Measurements from ENCODE around the gene KDM4C.
"Not testable (repeated sequence)": the region's sequence is repeated elsewhere in the genome, so short reads cannot be mapped to it uniquely, and the experiment has no call there.

KDM4C gene

DNA sequence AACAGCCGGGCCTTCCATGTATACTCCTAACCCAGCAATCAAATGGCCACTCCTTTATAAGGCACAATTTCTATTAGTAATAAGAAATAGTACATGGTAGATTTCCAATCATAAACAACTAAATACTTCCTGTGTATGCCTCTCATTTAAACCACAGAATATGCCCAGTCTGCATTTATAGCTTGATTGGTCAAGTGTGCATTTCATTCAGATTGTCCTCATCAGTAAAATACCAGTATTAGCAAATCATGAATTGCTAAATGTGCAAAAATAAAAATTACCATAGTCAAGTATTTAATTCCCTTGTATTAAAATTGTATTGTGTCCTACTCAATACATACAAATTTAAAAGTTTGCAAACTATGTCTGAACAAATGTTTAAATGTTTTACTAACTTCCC is 406.2 kb downstream of the KDM4C start:
- DNase-seq (ENCODE audit: low read depth in 1 of 2, low spot score in 1 of 2): no peak

DNA sequence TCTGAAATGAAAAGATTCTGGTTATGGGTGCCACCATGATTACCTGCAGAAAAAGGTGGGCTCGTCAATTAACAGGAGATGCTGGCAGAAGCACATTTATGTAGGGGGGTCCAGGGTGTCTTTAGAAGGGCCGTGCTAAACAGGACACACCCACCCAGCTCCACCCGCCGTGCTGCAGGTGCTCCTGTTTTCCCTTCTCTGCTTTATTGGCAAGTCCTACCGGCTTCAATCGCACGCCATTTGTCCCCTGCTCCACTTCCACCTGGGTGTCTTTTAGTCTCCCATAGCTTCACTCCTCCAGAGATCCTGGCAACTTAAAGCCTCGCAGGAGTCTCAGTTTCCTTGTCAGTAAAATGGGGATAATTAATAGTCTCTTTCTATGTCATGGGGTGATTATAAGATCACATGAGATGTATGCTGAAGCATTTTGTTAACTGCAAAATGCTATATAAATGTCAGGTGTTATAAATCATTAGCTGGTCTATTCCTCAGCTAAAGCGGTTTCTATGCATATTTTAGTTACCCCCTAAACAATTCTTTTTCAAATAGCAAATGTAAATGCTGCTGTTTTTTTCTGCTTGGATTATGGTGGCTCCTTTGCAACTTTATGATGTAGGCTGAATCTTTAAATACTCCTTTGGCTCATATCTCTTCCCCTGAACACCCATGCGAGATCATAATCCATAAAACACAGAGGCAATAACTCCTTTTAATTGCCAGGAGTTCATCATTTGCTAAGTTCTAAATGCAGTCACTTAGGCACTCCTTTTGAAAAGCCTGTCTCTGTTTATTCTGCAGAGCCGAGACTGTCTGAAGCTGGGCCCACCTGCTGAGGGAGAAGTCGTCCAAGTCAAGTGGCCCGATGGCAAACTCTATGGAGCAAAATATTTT is 406.9 kb downstream of the KDM4C start:
- no peak for DNase-seq (ENCODE audit: low read depth in 1 of 2, low spot score in 1 of 2)

DNA sequence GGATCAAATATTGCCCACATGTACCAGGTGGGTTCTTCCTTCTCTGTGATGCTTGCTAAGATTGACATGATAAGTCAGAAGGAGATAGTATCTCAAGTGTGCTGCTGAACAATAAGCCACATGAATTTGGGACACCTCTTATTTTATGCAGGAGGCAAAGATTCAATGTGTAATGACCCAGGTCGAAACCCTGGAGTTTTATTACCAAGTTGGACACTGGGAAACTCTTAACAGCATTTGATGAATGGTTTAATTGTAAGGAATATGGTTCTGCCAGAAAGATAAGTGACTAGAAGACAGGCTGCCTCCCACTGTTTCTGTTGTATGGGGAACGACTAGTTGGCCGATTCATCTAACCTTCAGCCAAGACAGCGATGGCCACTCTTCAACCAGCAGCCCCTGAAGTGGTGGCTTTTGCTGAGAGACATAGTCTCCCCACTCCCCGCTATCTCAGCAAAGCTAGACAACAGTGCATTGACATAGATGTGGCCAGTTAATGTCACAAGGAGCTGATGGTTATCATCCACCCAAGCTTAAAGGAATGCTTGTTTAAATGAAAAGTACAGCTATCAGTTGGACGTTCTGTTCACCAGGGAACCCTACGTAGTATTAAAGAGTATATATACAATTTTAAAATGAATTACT is 407.7 kb downstream of the KDM4C start:
- DNase-seq (ENCODE audit: low read depth in 1 of 2, low spot score in 1 of 2): no peak

DNA sequence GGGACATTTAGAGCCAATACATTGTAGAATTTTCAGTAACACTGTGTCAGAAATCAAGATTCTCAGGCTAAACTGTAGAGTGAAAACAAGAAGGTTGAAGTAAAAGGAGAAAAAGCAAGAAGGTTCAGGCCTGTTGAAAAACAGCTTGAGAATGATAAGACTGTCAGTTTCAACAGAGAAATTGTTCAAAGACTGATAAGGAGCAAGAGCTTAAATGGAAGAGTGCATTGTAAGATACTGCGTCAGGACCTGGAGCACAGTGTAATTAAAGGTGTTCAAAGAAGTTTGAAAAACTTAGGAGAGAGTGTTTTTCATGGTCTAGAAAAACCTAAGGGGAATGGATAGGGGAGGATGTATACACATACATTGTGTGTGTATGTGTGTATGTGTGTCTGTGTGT is 408.3 kb downstream of the KDM4C start:
- DNase-seq (ENCODE audit: low read depth in 1 of 2, low spot score in 1 of 2): no peak

DNA sequence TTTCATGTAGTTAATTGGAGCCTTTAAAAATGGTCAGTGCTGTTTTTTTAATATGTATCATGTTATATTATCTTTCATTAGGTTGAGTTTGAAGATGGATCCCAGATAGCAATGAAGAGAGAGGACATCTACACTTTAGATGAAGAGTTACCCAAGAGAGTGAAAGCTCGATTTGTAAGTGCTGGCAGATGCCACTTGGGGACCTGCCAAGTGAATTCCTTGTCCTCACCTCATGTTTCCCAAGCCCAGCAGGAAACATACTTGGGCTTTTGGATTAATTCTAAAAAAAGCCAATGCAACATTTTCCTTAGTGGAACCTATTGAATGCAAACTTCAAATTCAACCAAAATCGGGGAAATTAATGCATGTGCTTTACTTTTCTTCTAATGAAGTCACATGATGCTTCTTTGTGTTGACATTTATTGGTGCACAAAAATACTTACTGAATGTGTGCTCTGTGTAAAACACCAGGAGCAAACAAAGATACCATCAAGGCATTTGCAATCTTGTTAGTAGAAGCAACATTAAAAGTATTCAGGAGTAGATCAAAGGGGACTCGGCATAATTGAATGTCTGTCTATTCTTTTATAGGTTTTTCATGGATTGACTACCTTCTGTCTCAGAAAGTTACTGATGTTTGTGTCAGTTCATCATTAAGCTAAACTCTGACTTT is 412.1 kb downstream of the KDM4C start:
- no peak for DNase-seq (ENCODE audit: low read depth in 1 of 2, low spot score in 1 of 2)

DNA sequence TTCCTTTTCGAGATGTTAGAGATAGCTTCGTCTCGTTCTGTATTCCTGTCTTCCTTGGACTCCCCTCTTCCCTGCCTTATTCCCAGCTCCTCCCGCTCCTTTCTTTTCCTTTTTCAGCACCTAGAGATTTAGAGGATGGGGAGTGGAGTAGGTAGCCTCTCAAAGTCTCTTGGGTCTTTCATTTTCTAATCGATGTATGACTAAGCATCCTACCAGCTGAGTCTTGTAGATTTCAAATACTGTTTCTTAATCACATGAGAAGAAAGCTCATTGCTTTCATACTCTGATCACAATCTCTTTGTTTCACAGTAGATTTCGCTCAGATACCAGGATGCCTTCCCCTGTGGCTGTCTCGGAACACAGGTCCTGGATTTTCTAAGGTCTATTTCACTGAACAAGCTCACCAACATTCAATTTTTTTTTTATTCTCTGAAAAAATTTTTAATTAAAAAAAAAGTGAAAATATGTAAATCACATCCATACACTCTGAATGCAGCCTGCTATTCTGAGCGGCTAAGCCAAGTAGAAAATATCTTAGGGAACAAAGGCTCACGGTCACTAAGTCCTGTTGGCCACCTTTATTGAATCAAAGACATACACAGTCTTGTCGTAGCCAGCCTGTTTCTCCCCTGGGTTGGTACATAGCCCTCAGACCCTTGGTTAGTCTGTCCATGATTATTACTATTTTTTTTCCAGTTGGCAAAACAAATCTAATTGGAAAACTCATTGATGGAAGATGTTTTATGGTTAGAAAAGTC is 413.8 kb downstream of the KDM4C start:
- DNase-seq (ENCODE audit: low read depth in 1 of 2, low spot score in 1 of 2): no peak

DNA sequence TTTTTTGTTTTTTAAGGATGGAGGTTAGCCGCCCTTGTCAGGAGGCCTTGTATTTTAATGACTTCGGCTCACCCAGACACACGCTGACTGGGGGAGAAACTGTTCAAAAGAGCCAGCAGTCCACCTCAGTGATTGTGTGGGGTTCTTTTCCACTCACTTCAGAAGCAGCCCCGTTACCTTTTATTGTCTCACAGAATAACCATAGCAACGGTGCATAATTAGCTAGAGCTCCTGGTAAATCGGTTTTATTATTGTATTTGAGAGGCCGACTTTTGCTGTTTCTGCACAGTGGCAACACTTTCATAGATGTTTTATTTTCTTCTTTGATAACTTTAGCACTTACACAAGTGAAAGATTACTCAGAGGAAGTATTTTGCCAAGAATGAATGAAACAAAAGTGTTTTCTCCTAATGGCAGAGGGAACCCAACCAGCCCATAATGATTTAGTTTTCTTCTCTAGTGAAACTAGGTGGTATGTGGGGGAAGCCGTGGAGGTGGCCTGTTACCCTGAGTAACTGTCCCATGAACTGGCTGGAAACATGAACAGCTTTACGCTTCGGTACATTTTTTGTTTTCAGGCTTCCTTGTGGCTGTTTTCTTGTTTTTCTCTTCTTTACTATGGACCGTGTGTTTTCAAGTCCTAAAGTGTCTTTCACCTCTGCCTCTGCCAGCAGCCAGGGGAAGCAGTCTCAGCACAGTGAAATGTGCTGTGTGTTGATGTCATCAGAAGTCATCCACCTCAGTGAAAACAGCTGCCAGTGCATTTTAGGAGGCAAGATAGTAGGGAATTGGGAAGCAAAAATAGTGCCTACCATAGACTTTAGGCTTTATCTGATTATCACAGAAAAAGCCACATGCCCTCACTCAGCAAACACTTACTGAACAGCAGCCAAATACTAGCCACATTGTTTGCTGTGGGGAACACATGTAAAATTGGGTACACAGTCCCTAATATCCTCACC is 414.7 kb downstream of the KDM4C start:
- DNase-seq (ENCODE audit: low read depth in 1 of 2, low spot score in 1 of 2): no peak

DNA sequence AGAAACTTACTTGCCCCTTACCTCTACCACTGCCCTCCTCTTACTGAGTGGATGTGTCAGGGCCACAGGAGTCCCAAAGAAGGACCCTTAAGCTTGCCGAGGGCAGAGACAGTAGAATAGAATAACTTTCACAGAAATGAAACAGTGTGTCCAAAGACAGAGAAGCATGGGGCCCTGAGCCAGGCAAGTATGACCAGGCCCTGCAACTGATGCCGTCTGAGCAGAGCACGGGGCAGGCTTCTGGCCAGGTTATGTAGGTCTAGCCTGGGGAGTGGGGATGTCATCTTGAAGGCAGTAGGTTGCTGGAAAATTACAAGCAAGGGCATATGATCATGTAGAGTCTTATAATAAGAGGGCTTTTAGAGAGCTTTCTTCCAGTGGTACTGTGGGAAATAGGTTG is 415.4 kb downstream of the KDM4C start:
- no peak for DNase-seq (ENCODE audit: low read depth in 1 of 2, low spot score in 1 of 2)

DNA sequence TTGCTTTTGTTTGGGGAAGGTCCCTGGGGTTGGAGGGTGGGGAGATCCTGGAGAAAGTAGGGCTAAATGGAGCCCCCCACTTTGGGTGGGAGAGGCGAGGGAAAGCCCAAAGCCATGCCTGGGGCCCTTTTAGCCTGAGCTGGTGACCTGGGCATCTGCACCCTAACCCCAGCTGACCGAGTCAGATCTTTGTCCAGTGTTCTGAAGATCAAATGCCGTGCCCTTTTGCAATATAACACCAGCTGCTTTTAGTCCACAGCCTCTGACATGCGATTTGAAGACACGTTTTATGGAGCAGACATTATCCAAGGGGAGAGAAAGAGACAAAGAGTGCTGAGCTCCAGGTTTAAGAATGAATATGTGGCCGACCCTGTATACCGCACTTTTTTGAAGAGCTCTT is 416.5 kb downstream of the KDM4C start:
- no peak for DNase-seq (ENCODE audit: low read depth in 1 of 2, low spot score in 1 of 2)

DNA sequence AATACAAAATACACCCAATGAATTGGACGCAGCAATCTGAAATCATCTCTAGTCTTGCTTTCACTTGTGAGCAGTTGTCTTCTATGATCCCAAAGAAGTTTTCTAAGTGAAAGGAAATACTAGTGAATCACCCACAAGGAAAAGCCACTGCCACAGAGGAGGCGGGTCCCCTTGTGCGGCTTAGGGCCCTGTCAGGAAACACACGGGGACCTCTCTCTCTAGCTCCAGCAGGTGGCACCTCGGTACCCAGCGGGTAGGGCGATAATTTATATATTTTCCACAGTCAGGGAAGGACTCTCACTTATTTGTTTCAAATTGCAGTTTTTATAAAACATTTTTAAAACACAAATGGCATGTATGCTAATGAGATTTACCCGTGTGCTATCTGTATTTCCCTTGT is 417.1 kb downstream of the KDM4C start:
- no peak for DNase-seq (ENCODE audit: low read depth in 1 of 2, low spot score in 1 of 2)

DNA sequence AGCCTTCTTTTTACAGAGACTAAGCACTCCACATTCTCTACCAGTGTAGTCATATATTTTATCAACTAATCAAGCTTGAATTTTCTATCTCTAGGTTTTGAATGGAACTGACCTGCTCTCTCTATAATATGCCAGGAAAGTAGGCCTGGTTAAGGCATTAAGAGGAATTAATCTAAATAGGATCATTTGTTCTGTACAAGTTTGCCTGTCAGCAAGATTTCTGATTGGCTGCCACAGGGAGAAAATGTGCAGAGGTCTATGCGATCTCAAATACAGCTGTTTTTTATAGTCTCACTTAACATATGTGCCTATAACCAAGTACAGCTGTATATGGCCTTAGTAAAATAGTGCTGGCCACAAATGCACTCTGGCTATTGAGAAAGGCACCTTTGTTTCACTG is 418.8 kb downstream of the KDM4C start:
- no peak for DNase-seq (ENCODE audit: low read depth in 1 of 2, low spot score in 1 of 2)

DNA sequence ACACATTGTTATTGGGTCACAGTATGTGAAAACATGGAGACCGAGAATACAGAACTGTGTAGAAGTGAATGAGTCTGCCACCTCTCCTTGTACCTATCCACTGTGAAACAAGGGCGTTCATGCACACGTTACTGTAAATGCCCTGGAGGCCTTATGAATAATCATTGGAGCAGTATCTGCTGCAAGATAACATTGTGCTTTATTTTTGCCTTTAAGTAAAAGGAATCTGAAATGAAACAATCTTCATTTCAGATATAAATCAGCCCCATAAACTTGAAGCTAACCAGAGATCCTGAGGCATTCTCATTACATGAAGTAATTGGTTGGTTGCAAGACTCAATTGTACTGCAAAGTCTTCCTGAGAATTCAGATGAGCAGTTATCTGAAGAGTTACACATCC is 419.6 kb downstream of the KDM4C start:
- no peak for DNase-seq (ENCODE audit: low read depth in 1 of 2, low spot score in 1 of 2)

DNA sequence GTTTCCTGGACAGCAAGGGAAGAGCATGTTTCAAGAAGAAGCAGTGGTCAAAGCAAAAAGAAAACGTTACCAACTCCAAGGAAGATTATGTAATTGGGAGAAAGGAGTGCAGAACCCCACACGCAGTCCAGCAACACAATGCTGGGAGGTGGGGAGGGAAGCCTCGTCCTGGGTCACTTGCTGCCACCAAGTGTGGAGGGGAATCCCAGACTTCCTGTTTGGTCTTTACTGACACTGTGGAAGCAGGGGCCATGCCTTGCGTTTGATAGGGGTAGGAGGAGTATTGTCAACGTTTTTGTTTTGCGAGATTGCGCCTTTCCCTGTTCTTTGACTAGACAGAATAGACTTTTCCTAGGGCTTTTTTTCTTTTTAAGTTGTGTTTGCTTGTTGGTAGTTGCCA is 421.0 kb downstream of the KDM4C start:
- DNase-seq (ENCODE audit: low read depth in 1 of 2, low spot score in 1 of 2): no peak

DNA sequence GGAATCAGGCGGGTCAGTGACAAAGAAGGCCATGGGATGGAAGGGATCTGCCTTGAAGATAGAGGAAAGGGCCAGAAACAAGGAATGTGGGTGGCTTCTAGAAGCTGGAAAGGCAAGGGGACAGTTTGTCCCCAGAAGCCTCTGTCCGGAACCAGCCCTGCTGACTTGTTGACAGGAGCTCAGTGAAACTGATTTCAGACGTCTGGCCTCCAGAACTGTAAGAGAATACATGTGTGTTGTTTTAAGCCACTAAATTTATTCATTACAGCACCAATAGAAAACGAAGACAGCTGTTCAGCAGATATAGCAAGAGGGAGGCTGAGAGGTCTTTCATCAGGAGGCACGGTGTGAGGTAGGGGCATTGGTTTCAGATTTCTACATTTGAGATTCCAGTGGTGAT is 422.5 kb downstream of the KDM4C start:
- no peak for DNase-seq (ENCODE audit: low read depth in 1 of 2, low spot score in 1 of 2)

DNA sequence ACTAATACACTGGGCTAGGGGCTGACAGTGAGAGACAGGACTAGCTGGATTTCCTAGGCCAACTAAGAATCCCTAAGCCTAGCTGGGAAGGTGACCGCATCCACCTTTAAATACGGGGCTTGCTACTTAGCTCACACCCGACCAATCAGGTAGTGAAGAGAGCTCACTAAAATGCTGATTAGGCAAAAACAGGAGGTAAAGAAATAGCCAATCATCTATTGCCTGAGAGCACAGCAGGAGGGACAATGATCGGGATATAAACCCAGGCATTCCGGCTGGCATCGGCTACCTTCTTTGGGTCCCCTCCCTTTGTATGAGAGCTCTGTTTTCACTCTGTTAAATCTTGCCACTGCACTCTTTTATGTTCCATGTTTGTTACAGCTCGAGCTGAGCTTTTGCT is 425.4 kb downstream of the KDM4C start:
- not testable (repeated sequence) for DNase-seq (ENCODE audit: low read depth in 1 of 2, low spot score in 1 of 2)

DNA sequence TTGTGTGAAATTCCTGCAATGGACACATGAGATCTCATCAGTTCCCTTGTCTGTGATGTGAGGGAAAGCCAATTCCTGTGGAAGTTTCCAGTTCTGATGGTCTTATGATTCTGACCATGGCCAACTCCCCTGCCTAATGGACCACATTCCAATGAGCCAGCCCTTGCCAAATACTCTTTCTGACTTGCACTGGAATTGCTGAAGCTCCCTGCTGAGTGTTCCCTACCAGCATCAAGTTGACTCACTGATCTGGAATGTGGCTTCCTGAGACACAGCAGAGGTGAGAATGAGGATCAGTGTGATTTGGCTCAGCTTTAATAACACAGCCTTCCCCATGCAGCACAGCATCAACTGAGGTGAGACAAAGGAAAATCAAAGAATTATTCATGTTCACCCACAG is 427.8 kb downstream of the KDM4C start:
- DNase-seq (ENCODE audit: low read depth in 1 of 2, low spot score in 1 of 2): no peak

DNA sequence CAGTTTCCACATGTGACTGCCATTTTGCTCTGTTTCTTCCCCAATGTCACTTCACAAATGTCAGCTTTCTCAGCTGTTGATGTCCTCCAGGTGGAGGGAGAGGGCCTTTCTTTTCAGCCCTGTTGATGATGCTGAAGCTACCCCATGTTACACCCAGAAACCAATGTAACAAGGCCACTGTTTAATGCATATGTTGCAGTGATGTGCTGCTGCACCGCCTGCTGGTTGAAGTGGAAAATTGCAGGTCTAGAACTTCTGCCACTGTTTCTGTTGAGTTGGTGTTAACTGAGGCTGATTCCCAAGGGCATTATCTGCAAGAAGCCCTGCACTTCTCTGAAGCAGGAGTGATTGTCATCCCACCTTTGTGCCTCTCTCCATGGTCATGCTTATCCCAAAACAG is 428.4 kb downstream of the KDM4C start:
- no peak for DNase-seq (ENCODE audit: low read depth in 1 of 2, low spot score in 1 of 2)

DNA sequence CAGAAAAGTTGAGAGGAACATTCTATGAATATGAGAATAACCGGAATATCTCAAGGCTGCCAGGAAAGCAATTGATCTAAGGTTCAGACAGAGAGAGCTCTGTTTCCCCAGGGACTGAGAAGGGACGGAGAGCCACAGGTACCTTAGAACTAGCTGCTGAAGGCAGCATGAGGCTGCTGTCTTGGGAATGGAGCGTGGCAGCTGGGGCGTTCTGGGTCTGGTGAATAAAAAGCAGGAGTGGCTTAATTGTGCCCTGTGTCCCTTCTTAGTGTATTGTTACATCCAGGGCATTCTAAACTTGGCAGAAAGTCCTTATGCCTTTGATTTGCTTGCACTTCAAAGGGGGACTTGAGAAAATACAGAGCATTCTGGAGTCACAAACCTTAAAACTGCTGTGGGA is 434.5 kb downstream of the KDM4C start:
- no peak for DNase-seq (ENCODE audit: low read depth in 1 of 2, low spot score in 1 of 2)

DNA sequence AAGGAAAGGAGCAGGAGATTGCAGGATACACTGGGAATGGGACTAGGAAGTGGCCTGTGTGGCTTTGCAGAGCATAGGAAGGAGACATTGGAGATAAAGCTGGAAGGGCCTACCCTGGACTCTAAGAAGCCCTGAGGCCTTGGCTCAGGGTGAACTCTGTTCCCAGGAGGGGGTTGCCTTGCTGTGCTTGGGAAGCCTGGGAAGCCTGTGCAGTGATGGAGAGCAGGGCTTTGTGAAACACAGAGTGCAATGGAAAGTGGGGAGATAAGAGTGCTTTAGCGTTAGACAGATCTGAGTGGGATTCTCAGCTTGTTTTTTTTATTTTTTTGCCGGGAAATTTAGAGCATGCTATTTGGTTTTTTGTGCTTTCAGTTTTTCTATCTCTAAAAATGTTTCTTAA is 437.8 kb downstream of the KDM4C start:
- no peak for DNase-seq (ENCODE audit: low read depth in 1 of 2, low spot score in 1 of 2)

DNA sequence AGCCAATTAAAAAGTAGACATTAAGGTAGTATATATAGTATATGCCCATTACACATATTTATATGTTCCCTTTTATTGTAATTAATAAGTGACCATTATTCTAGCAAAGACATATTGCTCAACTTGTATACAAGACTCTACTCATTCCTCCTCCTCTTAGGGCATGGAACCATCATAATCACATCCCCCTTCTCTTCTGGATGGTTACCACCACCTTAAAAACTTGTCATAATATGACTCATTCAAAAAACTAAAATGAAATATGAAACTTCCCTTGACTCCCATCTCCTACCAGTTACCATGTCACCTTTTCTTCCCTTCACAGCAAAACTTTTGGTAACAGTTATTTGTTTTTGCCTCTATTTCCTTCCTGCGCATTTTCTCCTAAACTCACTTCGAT is 438.7 kb downstream of the KDM4C start:
- DNase-seq (ENCODE audit: low read depth in 1 of 2, low spot score in 1 of 2): no peak

Measured in activated T-helper 1 cell treated with anti-CD3 and anti-CD28 coated beads, Interleukin-2, amount 50 U/mL, for 16 hours (primary cell).